ENCODE data around the gene MEF2A.
"Not testable (repeated sequence)": the region's sequence is repeated elsewhere in the genome, so short reads cannot be mapped to it uniquely, and the experiment has no call there.

MEF2A gene

DNA sequence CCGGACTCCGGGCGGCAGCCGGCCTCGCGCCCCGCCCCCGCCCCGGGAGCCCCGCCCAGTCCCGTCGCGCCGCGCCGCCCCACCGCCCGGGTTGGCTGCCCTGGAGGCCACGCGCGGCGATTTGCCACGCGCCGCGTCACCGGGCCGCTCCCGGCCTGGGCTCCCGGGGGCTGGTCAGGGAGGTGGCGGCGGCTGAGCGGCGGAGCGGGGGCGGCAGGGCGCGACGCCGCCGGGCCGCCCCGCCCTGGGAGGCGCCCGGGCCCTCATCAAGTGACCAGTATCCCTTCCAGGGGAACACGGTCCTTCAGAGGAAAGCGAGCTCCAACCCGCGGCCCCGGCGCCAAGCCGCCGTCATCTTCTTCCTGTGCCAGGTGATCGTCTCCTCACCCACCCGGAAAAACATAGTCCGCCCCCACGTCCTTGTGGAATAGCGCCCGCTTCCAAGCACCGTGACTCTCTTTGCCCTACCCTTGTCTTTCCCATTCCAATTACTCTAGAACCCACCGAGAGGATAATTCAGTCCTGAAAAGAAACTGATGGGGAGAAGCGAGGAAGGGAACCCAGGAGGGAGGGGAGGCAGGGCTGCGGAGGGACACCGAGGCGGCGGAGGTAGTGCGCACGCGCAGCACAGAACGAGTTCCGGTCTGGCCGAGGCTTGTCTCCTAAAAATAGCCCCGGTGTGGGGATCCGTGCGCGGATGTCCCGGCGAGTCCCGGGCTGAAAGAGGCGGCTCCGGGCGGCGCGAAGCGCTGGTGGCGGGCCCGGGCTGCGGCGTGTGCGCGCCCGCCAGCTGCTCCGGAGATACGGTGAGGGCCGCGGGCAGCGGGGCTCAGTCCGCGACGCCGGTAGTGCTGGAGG, at the start of gene MEF2A:
Gene MEF2A, plus strand, starts transcription at position 686 of the 858 bp plus-strand sequence. CDS start 67,136 bp downstream, outside the sequence.
- Mint-ChIP-seq H3K27me3 (ENCODE audit: low read depth, poor library complexity) (peaks cover 8% of the 10 kb centered on the region), H3K27ac (peak within 1 kb of the TSS; percentile 99), H3K4me3 (peak within 1 kb of the TSS; percentile 94), H3K9me3 (no peaks in the 10 kb centered on the region), H3K36me3 (ENCODE audit: low read depth) (no peaks in the 10 kb centered on the region), H3K4me1 (peaks cover 62% of the 10 kb centered on the region)
- TF ChIP-seq, protein P1, sequence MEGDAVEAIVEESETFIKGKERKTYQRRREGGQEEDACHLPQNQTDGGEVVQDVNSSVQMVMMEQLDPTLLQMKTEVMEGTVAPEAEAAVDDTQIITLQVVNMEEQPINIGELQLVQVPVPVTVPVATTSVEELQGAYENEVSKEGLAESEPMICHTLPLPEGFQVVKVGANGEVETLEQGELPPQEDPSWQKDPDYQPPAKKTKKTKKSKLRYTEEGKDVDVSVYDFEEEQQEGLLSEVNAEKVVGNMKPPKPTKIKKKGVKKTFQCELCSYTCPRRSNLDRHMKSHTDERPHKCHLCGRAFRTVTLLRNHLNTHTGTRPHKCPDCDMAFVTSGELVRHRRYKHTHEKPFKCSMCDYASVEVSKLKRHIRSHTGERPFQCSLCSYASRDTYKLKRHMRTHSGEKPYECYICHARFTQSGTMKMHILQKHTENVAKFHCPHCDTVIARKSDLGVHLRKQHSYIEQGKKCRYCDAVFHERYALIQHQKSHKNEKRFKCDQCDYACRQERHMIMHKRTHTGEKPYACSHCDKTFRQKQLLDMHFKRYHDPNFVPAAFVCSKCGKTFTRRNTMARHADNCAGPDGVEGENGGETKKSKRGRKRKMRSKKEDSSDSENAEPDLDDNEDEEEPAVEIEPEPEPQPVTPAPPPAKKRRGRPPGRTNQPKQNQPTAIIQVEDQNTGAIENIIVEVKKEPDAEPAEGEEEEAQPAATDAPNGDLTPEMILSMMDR (IDR thresholded peaks at IDR 0.05), result no peak
- DNase-seq, result peak; percentile 95

GRCh38 chr15:99518191-99518590, 47.6 kb upstream of the MEF2A start:
- H3K36me3 Mint-ChIP-seq (ENCODE audit: low read depth), result no peaks in the 10 kb centered on the region
- TF ChIP-seq, protein P1 (IDR thresholded peaks at IDR 0.05), result no peak
- no peak overlapping the region for H3K27ac Mint-ChIP-seq
- peaks cover 8% of the 10 kb centered on the region for H3K9me3 Mint-ChIP-seq
- peaks cover 6% of the 10 kb centered on the region for H3K4me1 Mint-ChIP-seq
- DNase-seq, result no peak
- H3K4me3 Mint-ChIP-seq, result no peak overlapping the region
- H3K27me3 Mint-ChIP-seq (ENCODE audit: low read depth, poor library complexity), result peaks cover 8% of the 10 kb centered on the region

- H3K9me3 Mint-ChIP-seq; H3K4me1 Mint-ChIP-seq; H3K27me3 Mint-ChIP-seq (ENCODE audit: low read depth, poor library complexity): not testable (repeated sequence)
Observed at GRCh38 chr15:99519366-99519765, 46.4 kb upstream of the MEF2A start.

GRCh38 chr15:99522288-99522687, 43.5 kb upstream of the MEF2A start:
- Mint-ChIP-seq H3K27ac (no peak overlapping the region), H3K9me3 (no peaks in the 10 kb centered on the region), H3K27me3 (ENCODE audit: low read depth, poor library complexity) (peaks cover 6% of the 10 kb centered on the region), H3K4me3 (no peak overlapping the region), H3K36me3 (ENCODE audit: low read depth) (no peaks in the 10 kb centered on the region), H3K4me1 (peaks cover 6% of the 10 kb centered on the region)
- DNase-seq, result no peak
- TF ChIP-seq, protein P1 (IDR thresholded peaks at IDR 0.05), result no peak

More at GRCh38 chr15:99519366-99519765, 46.4 kb upstream of the MEF2A start:
- not testable (repeated sequence) for H3K27ac Mint-ChIP-seq; DNase-seq; H3K36me3 Mint-ChIP-seq (ENCODE audit: low read depth); H3K4me3 Mint-ChIP-seq

DNA sequence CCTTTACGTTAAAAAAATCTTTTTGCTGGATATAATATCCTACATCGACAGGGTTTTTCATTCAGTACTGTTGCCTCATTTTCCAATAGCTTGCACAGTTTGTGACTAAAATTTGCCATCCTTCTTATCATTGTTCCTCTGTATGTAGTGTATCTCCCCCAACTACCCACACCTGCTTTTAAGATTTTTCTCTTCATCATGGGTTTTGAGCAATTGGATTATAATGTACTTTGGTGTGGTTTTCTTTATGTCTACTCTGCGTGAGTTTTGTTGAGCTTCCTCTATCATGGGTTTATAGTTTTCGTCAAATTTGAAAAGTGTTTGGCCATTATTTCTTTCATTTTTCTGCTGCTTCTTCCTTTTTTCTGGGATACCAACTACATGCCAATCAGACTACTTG, 39.6 kb upstream of the MEF2A start:
- no peak overlapping the region for H3K27ac Mint-ChIP-seq
- H3K9me3 Mint-ChIP-seq, result peaks cover 13% of the 10 kb centered on the region
- TF ChIP-seq, protein P1 (IDR thresholded peaks at IDR 0.05), result no peak
- H3K27me3 Mint-ChIP-seq (ENCODE audit: low read depth, poor library complexity), result peaks cover under 1% of the 10 kb centered on the region
- no peaks in the 10 kb centered on the region for H3K36me3 Mint-ChIP-seq (ENCODE audit: low read depth)
- no peaks in the 10 kb centered on the region for H3K4me1 Mint-ChIP-seq
- H3K4me3 Mint-ChIP-seq, result no peak overlapping the region
- no peak for DNase-seq

- DNase-seq, result no peak
- Mint-ChIP-seq H3K36me3 (ENCODE audit: low read depth) (no peaks in the 10 kb centered on the region), H3K4me1 (no peaks in the 10 kb centered on the region), H3K27ac (no peak overlapping the region), H3K9me3 (peaks cover 13% of the 10 kb centered on the region), H3K4me3 (no peak overlapping the region), H3K27me3 (ENCODE audit: low read depth, poor library complexity) (no peaks in the 10 kb centered on the region)
- TF ChIP-seq, protein P1 (IDR thresholded peaks at IDR 0.05), result no peak
Observed at GRCh38 chr15:99526671-99527070, 39.1 kb upstream of the MEF2A start.

All from nephron progenitor cell (in vitro differentiated cells).